Caki2 (cell line): Measurements from ENCODE around the gene SLC46A2. TPM values are rescaled to one million over a fixed set of nuclear protein-coding genes. Genes with fewer than 3 reads are reported as not detected.

Experiments used
- DNase-seq: peaks from one replicate; pipeline ENCODE4 v3.0.0-alpha.2; 2015; ENCODE audit warnings: low read depth
- in situ Hi-C: cut with HindIII; loops from 2 replicates; pipeline ENCODE4 v1.10.0; 2016; ENCODE audit warnings: low sequenced_read_pairs, low pct_unique_long_range_greater_than_20kb, mixed read lengths
- total RNA-seq: library from RNA; depleted of rRNA; stranded (reverse); fragments of >200 nt; shearing (Covaris generic); gene quantifications from 2 replicates; pipeline ENCODE4 v1.2.3, GENCODE V29; 2014; ENCODE audit warnings: low replicate concordance; rRNA removed

Gene SLC46A2, protein sequence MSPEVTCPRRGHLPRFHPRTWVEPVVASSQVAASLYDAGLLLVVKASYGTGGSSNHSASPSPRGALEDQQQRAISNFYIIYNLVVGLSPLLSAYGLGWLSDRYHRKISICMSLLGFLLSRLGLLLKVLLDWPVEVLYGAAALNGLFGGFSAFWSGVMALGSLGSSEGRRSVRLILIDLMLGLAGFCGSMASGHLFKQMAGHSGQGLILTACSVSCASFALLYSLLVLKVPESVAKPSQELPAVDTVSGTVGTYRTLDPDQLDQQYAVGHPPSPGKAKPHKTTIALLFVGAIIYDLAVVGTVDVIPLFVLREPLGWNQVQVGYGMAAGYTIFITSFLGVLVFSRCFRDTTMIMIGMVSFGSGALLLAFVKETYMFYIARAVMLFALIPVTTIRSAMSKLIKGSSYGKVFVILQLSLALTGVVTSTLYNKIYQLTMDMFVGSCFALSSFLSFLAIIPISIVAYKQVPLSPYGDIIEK
- total RNA-seq, result not detected in 2 replicates

DNA sequence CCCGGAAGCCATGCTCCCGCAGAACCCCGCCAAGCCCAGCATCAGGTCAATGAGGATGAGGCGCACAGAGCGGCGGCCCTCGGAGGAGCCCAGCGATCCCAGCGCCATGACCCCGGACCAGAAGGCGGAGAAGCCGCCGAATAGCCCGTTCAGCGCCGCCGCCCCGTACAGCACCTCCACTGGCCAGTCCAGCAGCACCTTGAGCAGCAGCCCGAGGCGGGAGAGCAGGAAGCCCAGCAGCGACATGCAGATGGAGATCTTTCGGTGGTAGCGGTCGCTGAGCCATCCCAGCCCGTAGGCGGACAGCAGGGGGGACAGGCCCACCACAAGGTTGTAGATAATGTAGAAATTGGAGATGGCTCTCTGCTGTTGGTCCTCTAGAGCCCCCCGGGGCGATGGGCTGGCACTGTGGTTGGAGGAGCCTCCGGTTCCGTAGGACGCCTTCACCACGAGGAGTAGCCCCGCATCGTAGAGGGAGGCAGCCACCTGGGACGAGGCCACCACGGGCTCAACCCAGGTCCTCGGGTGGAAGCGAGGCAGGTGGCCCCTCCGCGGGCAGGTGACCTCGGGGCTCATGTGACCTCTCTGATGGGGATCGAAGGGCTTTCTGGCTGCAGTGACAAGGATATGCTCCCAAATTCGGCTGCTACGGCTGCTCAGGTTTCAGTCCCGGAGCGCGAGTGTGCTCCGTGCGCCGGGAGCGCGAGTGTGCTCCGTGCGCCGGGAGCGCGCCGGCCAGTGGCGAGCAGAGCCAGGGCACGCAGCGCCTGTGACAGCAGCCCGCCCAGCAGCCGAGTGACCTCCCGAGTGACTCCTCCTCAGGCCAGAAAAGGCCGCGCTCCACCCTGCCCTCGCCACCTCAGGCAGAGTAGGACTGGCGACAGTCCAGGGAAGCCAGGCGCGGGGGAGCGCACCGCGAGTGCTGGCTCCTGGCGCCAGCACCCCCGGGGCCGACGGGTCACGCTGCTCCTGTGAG is at the start of gene SLC46A2:
TSS of gene SLC46A2 (minus strand) at position 771 of the 976 bp plus-strand sequence. CDS start at position 576, 195 bp downstream.
- in situ Hi-C loops, result no loop called here
- no peak for DNase-seq

DNA sequence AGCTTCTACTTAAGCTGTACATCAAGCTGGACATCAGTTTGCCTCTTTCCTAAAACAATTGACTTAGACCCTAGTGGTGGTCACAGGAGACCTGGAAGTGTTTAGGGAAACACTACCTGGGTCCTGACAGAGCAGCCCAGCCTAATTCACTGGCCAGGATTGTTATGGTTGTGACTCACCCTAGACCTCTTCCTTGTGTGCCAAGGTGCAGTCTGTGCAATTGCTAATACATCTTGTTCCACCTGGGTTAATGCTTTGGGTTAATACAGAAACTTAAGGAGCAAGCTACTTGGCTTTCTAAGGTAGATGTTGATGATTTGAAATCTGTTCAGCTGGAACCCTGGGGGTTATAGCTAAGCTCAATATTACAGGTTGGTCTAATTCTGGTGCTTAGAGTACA is 48.7 kb upstream of the SLC46A2 start:
- no peak for DNase-seq

DNA sequence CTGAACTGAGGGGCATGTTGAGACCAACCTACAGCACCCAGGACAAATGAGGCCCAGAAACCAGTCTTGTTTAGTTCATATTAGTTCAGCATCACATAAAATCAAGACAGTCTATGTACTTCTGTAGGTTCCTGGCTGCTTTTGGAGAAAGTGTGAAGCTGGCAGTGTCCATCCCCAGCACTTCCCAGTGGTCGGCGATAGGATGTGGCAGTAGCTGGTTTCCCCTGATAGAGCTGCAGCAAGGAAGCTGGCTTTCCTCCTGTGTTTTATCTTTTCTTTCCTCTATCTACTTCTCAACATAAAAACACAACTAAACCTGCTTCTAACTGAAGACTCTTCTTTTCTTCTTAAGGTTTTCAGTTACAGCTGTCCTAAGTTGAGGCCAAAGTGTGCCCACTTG is 43.0 kb upstream of the SLC46A2 start:
- in situ Hi-C loops, result no loop called here
- no peak for DNase-seq

More for the DNA sequence above, 48.7 kb upstream of the SLC46A2 start:
- in situ Hi-C loops, result no loop called here

DNA sequence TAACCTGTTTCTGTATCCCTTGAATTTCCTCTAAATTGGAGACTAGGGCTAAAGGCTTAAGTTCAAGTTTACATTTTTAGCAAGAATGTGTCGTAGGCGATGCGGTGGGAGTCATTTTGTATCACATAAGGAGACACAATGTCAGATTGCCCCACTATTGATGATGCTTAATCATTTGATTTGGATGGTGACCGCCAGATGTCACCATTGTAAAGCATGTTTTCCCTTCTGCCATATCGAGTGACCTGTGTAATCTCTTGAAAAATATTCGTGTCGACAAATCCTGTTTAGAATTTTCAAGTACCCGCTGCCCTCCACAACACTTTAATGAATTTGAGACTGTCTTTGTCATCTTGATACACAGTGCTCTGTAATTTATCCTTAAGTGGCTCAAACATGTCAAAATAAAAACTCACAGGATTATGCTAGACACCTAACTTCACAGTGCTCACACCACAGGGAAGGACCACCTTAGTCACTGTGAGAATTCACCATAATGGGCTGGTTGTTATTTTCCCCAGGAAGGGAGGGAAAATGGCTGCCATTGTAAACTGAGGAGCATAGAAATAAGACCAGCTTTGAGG is 34.5 kb upstream of the SLC46A2 start:
- peak; percentile 21 for DNase-seq
- in situ Hi-C loops, result no loop called here

DNA sequence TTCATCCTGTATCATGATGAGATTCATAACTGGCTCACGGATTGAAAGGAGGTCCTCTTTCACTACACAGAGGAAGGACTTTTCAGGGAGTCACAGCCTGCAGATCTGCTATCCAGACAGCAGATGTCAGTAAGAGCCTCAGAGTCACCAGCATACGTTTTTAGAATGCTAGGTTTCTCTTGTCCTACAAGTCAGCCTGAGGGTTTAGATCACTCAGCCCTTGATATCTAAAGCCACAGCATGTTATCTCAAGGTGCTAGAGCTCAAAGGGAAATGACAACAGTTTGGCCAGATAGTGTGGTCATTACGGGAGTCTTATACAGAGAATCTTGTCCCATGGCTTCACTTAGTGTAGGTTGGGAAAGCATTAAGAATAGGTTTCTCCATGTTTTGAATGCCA is 30.9 kb upstream of the SLC46A2 start:
- in situ Hi-C loops, result no loop called here

DNA sequence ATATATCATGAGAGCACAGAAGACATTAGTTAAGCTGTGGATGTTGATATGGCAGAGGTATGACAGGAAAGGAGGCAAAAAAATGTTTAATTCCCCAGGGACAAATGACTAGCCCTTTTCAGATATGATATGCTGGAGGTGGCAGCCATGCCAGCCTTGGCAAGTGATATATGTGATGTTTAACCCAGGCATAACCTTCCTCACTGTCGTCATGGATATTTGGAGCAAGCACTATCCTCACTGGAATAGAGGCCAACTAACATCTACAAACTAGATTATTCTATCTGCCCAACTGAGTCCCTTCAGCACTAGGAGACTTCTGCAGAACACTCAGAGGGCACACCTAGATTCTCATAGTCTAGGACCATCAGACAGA is 27.3 kb upstream of the SLC46A2 start:
- in situ Hi-C loops, result no loop called here
- DNase-seq, result no peak

More for the DNA sequence above, 30.9 kb upstream of the SLC46A2 start:
- no peak for DNase-seq

DNA sequence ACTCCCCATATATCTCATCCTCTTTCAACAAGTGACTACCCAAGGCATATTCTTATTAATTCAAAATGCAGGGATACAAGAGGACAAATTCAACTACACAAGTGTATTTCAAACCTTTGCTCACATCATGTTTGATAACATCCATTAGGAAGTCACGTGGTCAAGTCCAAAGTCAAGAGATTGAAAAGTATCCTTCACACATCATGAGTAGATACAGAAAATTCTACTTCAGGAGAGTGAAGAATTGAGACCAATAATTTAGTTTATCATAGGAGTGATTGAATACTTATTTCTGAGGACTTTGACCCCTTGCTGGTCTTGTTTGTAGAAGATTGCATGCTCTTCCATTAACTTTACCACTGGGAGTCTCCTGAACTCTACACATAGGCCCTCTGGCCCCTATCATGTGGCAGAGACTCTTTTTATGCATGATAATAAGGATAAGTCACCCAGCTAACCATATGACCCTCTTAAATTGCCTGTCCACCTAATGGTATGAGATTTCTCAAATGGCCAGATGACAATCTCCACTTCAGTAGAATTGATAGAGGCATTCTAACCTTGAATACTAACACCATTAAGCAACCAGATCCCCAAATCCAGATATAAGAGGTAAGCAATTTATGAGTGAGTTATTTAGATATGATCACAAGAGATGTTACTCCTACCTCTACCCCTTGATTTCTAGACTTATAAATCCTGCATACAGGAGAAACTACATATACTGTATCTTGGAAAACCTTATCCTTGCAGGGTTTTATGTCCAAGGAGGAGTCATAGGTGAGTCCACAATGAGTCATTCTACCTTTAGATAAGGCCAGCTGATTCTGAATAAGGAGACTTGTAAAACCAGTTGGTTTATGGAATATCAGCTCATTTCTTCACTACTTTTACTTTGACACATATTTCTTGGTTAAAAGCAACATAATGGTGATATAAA is 26.6 kb upstream of the SLC46A2 start:
- no peak for DNase-seq
- in situ Hi-C loops, result no loop called here

DNA sequence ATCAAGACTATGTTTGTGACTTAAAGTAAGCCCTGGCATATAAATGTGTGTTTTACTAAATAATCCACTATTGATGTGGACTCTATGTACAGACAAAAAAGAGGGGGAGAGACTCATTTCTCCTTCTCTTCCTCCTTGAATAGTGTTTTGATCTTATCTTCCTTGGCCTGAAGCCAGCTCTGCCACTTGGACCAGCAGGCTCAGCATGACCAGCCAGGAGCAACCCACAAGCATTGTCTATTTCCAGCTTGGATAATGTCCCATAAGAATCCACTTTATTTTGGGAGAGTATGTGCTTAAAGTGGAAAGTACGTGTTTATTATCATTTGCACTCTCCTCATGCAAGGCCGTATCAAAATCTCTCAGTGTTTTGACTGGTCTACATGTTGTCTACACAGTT is 23.8 kb upstream of the SLC46A2 start:
- in situ Hi-C loops, result no loop called here
- no peak for DNase-seq

DNA sequence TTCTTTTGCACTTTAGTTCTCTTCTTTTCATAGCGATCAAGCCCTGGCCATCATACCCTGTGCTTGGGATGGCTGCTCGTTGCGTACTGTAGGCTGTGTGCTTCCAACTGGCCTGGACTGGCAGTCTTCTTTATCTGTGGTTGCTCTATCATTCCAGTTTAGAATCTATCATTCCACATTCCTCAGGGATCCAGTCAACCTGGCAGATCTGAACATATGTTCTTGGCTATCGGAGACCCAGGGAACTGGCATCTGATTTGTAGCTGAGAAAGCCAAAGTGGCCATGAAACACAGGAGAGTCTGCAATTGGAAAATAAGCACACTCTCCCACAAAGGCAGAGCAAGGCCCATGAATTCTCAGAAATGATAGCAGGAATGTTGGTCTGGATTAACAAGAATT is 22.6 kb upstream of the SLC46A2 start:
- no peak for DNase-seq
- in situ Hi-C loops, result no loop called here

DNA sequence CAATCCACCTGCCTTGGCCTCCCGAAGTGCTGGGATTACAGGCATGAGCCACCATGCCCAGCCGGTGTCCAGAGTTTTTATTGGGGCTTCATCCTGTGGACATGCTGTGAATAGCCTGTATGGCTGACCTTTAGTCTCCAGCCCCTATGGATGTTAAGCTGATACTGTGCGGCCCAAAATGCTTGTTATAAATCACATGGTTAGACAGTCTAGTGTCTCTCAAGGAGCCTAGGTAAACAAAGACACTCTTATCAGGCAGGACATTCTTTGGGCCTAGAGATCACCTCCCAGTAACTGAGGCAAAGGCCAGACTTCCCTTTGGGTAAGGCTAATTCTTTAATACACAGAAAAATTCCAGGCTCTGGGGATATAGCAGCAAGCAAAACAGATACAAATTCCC is 22.0 kb upstream of the SLC46A2 start:
- in situ Hi-C loops, result no loop called here
- DNase-seq, result no peak

DNA sequence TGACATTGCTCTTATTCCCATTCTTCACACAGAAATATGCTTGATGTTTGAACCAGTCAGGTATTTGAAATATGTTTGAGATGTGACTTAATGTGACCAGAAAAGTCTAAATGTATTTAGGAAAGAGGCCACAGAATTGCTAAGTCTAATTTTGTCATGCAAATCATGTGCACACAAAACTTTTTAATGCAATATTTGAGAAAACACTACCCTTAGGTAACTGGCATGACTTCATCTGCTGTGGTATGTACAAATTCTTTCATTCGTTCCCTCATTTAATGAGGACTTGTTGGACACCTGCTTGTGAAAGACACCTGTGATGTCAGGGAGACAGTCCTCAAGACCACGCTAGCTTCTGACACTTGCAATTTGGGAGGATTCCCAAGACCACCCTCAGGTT is 21.1 kb upstream of the SLC46A2 start:
- in situ Hi-C loops, result no loop called here
- no peak for DNase-seq

DNA sequence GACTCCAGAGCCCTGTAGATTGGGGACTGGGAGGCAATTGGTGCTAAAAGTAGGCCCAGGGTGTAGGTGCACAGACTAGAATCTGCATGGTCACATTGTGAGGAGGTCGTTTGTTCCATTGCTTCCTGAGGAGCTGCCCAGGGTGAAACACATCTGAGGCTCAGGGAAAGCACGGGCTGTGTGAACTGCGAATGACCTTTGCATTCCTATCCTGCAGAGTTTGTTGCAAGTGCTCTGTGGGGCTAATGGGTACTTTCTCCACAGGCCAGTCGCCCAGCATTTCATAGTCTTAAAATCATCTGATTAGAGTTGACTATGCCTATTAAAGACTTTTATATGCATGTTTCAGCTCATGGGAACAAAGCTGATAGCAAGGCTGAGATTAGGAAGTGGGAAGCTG is 14.4 kb upstream of the SLC46A2 start:
- DNase-seq, result no peak
- in situ Hi-C loops, result no loop called here

DNA sequence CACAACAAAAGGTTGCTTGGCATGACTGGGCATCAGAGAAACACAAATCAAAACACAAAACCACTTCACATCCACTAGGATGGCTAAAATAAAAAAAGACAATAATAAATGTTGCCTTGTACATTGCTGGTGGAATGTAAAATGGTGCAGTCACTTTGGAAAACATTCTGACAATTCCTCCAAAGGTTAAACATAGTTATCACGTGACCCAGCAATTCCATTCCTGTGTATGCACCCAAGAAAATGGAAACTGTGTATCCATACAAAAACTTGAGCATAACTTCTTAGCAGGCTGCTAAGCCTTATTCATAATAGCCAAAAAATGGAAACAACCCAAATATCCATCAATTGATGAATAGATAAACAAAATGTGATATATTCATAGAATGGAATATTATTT is 10.2 kb upstream of the SLC46A2 start:
- DNase-seq, result no peak
- in situ Hi-C loops, result no loop called here

DNA sequence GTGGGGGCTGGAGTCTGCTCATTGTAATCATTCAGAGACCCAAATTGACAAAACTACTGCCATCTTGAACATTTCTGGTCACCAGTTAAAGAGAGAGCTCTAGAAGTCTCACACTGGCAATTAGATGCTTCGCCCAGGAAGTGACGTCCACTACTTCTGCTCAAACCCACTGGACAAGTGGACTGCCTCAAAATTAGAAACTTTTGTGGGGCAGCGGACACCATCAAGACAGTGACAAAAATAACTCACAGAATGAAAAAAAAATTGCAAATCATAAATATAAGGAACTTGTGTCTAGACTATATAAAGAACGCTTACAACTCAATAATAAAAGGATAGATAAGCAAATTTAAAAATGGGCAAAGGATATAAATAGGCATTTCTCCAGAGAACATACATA is 9.8 kb upstream of the SLC46A2 start:
- in situ Hi-C loops, result no loop called here
- DNase-seq, result no peak

DNA sequence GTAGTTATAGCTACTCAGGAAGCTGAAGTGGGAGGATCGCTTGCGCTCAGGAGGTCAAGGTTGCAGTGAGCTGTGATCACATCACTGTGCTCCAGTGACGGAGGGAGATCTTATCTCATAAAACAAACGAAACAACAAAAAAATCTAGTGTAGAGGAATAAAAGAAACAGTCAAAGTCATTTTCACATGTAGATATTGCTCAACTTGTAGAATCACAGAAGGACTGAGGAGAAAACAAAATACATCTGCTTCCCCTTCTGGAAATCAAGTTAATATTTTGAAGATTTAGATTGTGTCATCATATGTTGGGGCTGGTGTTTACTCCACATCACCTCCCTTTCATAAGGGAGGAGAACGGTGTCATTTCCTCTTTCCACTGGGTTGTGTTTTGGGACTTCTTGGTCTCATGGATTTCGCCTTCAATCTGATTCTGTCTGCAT is 8.2 kb upstream of the SLC46A2 start:
- DNase-seq, result no peak
- in situ Hi-C loops, result no loop called here

DNA sequence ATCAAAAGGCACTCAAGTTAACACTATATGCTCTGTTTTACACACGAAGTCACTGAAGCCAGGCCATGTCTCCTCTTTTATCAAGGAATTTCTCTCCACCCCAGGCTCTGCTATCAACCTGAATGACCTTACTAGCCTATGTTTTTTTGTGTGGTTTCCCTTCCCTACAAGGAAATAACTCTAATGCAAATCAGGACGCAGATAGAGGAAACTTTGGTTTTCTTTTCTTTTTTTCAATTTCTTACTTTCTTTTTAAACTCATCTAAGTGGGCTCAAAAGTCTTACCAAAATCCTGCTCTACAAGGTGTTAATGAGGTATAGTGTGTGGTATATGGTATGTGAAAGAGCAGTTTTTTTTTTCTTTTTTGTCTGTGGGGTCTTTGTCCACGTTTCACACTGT is 5.5 kb upstream of the SLC46A2 start:
- no peak for DNase-seq
- in situ Hi-C loops, result no loop called here

DNA sequence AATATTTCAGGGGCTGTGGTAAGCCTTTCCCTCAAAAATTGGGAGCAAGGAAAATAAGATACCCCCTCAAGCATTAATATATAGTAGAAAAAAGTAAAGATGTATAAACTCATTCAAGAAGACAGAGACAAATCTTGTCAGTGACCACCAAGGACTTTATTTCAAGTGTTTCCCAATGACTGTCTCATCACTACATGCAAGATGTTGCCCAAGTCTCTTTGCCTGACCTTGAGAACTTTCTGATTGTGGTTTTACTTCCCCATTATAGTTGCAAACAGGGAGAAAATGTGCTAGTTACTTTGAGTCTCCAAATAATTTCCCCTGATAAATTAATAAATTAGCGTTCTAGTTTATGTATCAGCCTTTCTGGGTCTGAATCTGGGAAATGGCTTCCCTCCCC is 4.0 kb upstream of the SLC46A2 start:
- in situ Hi-C loops, result no loop called here

DNA sequence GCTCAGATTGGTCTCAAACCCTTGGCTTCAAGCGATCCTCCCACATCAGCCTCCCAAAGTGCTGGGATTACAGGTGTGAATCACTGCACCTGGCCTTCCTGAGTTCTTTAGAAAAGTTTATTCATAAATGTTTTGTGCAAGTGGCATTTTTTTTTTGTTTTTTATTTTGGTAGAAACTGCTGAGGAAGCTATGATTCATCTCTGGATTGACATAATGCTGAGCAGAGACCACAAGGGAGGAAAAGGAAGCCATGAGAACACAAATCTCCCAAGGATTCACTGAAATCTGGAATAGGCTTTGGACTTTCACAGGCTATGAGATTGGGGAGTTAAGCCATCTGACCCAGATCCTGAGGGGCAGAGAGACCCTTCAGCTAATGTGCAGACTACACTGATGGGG is 3.4 kb upstream of the SLC46A2 start:
- in situ Hi-C loops, result no loop called here
- DNase-seq, result no peak

More for the DNA sequence above, 4.0 kb upstream of the SLC46A2 start:
- DNase-seq, result no peak
